GM18502 (cell line): ENCODE measurements around the gene C3orf62.

ENCODE experiments used
- ATAC-seq: cut with Tn5 transposase; IDR thresholded peaks from one replicate; pipeline ENCODE4 v1.9.1; 2021; ENCODE audit warnings: mild to moderate bottlenecking; ENCODE audit not compliant: unreplicated experiment, poor library complexity

Gene C3orf62

DNA sequence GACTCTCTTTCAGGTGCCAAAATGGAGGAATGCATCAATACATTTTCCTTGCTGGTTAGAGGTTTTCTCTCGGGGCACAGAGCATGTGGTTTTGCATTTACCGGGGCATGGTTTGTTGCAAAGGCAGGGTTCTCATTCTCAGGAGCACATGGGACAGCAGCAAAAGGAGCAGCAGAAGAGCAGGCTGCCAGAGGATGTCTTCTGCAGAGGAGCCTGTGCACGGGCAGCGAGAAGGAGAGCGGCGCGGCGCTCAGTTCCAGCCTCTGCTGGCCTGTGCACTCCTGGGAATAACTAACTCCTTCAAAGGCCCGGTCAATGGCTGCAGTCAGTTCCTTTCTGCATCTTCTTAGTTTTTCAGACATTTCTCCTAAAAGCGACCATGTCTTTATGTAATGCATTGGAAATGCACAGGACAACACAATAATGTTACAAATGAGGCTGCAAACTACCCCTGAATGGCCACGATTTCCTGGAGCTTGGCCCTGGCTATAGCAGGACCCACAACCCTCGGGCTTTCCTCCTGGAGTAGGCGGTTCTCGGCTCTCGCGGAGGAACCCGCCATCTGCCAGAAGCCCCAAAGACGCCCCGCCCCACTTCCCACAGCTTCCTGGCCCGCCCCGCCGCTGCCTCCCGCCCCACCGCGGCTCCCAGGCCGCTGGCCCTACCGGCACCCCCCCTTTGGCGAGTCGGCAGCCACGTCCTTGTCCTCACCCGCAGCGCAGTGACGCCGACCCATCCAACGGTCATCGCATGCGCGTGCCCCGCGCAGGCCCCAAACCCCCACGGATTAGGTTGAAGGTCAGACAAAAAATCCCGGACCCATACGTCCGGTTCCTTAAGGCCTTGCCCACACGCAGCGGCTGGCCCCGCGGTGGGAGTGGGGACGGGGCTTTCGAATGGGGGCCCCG is at the start of gene C3orf62:
TSS of gene C3orf62 (minus strand) at position 758 of the 908 bp plus-strand sequence. CDS start at position 398, 360 bp downstream.
- ATAC-seq, result peak; percentile 73

DNA sequence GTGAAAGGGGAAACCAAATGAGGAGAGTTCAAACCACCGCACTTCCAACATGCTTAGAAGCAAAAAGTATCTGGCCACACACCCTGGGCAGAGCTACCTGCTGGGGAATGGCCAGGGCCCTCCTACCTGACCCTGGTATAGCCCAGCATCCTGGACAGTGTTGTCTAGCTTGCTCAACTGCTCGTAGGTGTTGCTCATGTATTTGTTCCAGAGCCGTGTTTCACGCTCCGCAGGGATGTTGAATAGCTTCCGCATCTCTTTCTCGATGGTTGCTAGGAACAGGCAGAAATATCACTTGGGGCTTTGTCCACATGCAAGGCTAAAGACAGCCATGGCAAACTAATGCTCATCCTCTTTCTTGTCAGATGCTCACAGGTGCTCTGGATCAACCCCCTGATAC is 47.7 kb upstream of the C3orf62 start:
- no peak for ATAC-seq

DNA sequence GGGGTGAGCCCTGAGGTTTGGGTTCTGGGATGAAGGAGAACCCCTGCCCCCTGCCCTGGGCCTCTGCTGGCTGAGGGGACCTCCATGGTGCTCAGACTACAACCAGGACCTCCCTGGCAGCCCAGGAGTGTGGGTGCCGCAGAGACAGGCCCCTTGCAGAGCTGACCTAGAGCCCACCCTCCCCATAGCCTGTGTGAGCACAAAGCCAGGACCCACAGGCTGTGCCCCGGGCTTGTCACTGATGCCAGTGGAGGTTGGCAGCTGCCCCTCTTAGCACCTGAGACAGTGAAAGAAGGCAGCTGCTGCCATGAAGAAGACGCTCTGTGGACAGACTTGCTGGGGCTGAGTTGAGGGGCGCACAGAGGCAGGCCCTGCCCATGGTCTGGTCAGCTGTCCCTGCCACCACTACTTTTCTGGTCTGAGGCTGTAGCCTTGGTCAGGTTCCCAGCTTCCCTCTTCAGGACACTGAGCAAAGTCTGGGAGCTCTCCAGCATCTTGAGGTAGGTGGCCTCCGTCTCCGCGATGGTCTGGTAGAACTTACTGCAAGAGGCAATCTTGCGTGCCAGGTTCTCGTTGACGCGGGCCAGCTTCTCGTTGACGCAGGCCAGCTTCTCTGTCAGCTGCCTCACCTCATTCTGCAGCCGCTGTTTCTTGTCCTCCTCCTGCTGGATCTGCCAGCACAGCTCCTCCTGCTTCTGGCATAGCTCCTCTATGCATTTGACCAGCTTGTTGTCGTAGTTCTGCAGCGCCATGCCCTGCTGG is 39.8 kb upstream of the C3orf62 start:
- ATAC-seq, result no peak

DNA sequence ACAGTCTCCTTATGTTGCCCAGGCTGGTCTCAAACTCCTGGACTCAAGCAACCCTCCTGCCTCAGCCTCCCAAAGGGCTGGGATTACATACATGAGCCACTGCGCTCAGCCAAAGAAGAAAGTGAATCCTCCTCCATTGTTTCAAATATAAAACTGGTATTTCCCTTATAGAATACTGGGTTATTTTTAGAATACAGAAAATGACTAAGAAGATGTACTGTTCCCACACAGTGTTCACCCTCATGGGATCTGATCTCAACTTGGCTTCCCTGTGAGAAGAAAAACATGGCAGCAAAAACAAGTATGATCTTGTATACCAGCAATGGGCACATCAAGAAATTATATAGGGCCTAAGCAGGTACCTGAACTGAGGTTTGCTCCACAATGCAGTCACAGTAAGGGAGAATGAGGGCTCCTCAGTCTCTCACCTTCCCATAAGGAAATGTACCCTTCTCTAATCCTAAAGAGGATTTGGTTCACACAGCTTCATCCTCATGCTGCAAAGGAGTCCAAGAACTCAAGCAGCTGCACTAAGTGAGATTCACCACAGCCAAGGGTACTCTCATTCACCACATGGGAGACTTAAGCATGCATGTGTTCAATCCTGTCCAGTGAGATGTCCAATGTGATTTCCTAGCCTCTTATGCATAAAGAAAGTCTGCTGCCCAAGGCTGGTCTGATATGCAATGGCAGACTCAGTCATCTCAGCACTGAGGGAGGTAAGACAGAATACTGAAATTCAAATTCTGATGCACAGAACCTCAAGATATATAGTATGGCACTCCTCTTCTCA is 37.1 kb upstream of the C3orf62 start:
- ATAC-seq, result no peak

DNA sequence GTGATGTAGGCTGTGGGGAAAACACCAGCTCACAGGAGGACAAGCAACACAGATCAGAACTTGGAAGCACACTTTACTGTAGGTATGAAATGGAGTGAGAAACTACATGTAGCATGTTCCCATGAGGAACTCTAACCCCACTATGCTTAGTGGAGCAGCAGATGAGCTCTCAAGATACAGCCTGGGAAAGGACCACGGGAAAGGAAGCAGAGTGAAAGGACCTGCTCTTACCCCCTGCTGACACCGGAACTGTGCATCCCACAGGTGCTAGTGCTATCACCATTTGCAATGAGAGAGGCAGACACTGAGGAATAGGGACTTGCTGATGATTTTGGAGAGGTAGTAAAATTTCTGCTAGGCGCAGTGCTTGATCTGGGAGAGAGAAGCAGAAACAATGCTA is 34.3 kb upstream of the C3orf62 start:
- ATAC-seq, result no peak

DNA sequence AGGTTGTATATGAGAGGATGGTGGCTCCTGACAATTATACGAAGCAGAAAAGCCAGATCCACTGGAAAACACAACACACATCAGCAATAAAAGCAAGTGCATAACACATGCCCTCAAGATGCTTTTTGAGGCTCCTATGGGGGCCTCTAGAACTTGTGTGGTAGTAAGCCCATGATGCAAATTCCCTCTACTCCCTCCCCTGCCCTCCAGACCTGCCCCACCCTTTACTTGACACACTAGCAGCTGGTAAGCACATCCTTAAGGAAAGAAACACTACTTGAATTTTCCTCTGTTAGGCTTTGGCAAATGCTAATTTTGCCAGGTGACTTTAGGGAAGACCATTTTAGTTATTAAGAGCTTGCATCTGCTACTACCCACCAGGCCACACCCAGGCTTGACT is 33.6 kb upstream of the C3orf62 start:
- ATAC-seq, result no peak

DNA sequence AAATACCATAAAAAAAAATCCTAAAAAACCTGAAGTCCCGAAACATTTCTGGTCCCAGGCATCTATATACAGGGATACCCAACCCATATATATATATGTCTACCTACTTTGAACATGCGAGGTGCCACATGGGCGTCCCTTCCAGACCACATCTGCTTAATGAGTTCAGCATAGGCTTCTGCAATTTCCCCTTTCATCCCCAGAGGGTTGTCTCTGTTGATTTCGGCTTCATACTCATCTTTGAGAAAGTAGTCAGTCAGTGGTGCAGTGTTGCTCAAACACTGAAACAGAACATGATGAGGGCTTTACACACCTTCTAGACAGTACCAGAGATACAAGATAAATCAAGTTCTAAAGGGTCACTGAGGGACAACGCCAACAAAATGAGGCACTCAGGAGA is 28.6 kb upstream of the C3orf62 start:
- ATAC-seq, result no peak

DNA sequence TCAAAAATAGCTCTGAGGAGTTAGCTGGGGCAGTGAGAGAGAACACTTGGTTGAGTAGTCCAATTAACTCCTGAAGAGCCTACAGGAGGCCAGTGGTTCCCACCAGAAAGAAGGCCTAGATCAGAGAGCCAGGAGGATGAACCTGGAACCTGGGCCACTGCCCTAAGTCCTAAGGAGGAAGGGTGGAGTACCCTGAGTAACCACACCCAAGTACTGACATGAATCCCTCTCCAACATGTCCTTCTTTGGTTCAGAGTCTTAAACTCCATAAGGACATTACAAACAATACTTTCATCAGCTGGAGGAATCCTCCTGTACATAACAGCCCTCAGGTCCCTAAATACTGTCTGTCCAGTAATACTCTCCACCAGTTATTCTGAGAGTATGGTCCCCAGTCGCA is 25.6 kb upstream of the C3orf62 start:
- ATAC-seq, result no peak

DNA sequence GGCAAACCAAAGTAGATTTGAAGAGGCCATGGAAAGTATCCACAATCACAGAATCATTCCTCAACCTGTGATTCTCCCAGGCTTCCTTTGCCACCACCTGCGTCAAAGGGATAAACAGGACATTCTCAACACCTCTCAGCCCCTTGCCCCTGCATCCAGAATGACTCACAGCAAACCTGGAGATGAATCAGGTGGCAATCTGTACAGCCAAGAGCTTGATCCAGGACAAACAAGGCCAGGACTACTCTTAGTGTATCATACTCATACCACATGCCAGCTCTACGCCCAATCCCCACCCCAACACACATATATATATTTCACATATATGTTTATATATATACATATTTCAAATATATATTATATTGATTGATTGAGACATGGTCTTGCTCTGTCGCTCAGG is 23.6 kb upstream of the C3orf62 start:
- ATAC-seq, result no peak

DNA sequence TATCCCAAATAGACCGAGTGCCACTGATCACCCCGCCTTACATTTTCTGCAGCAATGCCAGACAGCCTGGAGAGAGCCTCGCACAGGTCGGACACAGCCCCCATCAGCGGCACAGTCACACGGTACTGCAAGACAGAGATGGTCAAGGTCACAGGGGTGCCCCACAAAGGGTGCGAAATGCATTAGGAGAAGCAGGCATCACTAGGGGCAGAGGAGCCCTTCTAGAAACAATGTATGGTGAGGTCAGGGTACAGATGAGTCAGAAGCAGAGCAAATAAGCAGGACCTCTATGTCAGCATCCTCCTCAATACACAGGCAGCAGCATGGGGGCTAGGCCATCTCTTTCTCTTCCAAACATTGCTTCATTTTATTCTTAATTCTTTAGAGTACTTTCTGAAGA is 21.5 kb upstream of the C3orf62 start:
- no peak for ATAC-seq

DNA sequence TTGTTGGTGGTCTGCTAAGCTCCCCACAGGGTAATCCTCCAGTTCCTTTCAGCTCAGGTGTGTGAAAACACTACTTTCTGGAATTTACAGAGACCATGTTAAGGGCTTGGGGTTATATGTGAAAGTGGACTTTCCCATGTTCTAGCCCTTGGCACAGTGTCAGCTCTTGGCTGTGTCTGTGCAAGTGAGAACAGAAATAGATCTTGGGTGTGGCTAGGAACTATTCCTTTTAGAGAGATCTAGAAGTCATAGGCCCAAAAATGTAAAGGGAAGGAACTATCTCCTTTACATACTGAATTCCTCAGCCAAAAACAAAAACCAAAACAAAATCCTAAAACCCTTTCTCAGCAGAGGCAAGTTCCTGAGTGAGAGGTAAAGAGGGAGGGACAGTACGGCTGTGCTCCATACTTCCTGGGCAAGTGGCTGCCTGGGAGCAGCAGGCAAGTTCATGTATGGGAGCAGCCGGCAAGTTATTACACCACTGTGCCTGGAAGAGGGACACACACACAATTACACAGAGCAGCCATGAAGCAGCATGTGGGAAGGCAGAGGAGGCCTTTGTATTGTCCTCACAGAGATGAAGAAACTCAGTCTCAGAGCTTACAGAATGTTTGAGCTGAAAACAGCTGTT is 19.9 kb upstream of the C3orf62 start:
- no peak for ATAC-seq

DNA sequence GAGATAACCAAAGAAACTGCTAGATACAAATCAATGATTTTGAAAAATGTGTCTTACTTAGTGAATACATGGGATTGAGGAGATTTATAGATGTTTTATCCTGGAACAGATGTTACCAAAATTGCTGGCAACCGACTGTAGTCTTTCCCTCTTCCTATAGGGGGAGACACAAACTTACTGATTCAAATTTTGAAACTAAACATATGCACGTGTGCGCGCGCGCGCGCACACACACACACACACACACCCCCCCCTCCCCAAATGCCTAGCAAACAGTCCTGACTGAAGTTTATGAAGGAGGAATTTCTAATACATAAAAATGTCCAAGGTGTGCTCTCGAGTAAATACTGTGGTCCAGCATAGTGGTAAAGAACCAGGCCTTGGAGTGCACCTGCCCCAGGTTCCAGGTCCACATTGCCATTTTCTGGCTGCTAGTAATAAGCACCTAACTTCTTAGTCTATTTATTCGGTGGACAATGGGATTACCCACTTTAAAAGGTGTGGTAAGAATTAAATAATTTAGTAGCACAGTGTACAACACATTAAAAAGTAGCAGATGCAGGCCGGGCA is 18.5 kb upstream of the C3orf62 start:
- ATAC-seq, result no peak

DNA sequence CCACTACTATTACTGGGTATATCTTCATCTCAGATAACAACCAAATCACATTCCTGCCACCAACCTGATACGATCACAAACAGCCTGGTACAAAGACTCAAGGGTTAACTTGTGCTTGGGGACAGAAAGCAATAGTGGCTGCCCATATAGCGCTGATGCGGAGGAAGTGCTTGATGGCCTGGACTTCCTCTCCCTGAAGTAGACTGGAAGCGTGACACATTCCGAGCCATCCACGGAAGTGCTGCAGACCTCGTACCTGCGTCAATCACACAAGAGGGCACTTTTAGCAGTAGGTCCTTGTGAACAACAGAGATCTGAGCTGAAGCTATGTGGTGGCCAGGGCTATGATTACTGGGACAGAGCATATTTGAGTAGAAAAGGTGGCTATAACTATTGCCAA is 17.3 kb upstream of the C3orf62 start:
- no peak for ATAC-seq

DNA sequence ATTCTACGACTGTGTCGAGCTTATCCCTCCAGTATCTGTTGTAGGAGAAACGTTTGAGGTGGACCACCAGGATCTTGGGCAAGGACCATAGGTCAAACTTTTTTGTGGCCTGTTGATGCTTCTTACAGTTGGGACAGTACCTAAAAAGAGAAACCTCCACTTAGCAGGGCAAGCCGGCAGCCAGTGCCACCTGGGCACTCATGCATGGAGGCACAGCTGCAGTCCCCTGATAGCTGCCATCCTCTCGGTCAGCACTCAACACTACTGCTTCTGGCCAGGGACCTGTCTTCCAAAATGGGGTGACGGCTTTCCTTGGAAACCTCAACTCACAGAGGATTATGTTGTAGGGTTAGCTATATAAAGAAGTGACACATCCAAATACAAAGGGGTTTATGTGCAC is 7.0 kb upstream of the C3orf62 start:
- no peak for ATAC-seq

DNA sequence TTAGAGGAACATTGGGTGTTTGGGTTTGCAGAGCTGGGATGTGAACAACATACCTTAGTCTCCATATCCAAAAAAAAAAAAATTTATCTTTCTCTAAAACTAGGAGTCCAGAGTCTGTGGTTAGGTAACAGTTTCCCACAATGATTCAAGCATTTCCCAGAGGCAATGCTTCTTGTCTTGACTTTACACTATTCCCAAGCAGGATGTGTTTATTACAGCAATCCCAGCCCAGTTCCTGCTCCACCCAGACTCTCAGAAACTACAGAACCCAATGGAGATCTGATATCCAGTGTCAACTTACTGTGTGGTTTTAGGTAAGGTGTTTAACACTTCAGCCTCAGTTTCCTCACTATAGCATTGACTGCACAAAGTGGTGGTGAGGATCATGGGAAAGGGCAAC is 2.3 kb upstream of the C3orf62 start:
- no peak for ATAC-seq

DNA sequence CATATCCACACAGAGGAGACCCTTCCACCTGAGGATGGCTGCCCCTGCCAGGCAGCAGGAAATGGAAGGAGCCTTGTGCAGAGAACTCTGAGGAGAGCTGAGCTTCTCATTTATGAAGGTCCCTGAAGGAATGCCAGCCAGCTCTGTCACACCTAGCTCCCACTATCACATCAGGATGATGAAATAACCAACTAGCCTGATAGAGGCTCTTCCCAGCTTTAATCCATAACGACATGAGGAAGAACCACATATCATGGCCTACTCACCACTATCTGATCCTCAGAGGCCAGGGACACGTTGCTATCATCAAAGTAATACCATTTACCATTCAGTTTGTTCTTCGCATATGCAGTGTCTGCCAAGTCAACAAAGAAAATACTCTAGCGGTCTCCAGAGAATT is 1.5 kb upstream of the C3orf62 start:
- no peak for ATAC-seq

DNA sequence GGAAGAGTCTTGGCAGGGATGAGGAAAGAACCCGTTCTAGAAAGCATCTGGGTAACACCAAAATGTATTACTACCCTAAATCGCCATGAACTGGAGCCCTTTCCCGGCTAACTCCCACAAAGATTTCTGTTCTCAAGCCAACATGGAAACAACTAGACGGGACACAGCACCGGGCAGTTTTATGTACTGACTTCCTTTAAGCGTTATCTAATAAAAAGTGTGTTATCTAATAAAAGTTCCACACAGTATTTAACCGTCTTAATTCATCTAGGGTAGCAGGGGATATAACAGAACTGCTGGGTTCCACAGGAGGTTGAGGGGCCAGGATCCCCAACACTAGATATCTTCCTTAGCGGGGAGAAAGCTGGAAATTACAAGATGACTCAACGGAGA is 347 bp upstream of the C3orf62 start:
- ATAC-seq, result no peak

DNA sequence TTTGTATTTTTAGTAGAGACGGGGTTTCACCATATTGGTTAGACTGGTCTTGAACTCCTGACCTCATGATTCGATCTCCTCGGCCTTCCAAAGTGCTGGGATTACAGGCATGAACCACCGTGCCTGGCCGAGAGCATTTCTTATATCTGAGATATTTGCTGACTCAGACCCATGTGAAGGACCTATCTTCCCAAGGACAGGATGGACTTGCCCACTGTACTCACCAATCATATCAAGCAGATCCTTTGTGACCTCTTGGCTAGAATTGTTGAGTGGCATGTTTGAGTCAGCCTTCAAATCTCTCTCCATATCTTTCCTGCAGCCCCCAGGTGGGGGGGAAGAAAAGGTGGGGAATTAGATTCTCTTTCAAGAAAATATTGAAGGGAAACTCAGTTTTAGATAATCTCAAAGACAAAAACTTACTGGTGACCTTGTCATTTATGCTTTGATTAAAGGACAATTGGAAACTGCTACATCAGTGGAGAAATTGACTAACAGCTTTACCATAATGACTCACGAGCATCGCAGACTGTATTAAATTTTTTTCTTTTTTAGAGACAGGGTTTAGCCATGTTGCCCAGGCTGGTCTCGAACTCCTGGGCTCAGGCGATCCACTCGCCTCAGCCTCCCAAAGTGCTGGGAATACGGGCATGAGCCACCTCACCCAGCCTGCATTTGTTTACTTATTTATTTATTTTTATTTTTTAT is 3.1 kb downstream of the C3orf62 start:
- no peak for ATAC-seq

DNA sequence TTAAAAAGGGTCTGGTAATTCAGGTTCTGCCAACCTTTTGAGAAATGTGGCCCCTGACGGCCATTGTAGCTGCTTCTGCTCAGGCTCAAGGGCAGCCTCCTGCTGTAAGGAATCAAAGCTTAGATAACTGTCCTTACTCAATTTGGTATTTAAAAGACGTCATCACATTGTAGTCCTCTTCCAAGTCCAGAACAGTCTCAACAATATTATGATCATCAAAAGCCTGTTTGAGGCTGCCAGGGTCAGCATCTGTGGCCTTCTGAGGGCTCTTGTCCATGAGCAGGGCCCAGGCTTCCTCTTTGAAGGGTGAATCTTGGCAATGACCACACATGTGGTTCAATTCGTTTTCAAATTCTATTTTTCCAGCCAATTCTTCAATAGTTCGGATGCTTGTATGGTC is 6.0 kb downstream of the C3orf62 start:
- no peak for ATAC-seq

DNA sequence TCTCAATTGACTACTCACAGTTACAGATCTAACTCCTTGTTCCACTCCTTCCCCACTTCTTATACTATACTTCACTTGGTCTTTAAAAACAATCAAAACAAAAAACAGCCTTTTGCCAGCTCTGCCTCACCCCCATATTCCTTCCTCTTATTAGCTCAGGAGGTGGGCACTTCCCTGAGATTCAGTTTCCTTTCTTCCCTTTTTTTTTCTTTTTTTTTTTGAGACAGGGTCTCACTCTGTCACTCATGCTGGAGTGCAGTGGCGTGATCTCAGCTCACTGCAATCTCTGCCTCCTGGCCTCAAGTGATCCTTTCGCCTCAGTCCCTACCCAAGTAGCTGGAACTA is 6.9 kb downstream of the C3orf62 start:
- ATAC-seq, result no peak
